Activated CD8-positive, alpha-beta memory T cell treated with anti-CD3 and anti-CD28 coated beads, Interleukin-2, amount 50 U/mL, for 24 hours (primary cell): ENCODE measurements around the gene JMY.
"Not testable (repeated sequence)": the region's sequence is repeated elsewhere in the genome, so short reads cannot be mapped to it uniquely, and the experiment has no call there.

Experiments used
- DNase-seq: peaks from one replicate; pipeline ENCODE4 v3.0.0-alpha.2; 2020; ENCODE audit errors: extremely low read depth

The JMY gene

DNA sequence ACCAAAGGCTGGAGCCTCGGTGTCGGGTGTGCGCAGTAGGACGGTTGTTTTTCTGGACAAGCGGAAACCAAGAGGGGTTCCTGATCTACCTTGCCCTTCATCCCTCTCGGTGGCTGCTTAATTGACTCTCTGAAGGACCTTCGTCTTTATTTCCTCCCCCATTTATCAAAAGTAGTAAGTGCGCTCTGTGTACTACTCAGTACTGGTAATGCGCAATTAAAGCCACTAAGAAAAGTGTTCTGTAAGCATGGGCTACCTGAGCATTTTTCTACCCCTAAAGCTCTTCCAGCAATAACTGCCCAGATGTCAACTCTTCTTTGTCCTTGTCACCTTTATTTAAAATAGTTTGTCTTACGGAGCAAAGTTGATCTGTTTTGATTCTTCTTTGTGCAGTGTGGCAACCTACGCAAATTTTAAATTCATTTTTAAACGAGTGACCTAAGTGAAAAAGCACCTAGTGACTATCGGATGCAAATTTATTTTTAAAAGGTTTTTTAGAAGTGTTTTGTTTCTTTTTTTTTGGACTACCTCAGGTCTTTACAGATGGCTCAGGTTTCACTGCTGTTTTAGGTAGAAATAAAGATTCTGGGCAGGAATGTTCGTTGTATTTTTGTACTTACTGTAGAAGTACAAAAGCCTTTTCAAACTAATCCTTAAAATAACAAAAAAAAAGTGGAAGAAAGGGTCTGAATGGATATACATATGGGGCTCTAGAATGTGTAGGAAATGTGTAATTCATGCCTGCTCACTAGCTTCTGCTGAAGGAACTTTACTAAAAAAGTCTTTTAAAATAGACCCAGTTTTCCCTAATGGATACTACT is 2.0 kb downstream of the JMY start:
- no peak for DNase-seq

DNA sequence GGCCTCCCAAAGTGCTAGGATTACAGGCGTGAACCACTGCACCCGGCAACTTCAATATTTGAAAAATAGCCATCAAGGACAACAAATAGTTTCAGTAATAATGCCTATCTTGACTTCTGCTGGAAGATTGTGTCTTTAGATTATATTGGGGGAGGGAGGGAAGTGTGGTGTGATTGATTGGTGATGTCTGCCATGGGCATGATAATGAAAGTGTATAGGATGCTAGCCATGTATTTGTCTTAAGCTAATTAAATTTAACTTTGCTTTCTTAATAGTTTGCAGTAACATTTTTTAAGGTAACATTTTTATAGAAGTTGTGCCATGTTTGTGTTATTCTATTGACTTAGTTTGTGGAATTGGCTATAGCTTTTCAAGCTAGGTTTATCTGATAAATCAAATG is 4.6 kb downstream of the JMY start:
- DNase-seq = no peak

- no peak for DNase-seq
Observed at GRCh38 chr5:79241535-79241979, 5.6 kb downstream of the JMY start.

- no peak for DNase-seq
Observed at GRCh38 chr5:79242242-79243039, 6.5 kb downstream of the JMY start.

- no peak for DNase-seq
Observed at GRCh38 chr5:79243224-79243623, 7.3 kb downstream of the JMY start.

- not testable (repeated sequence) for DNase-seq
Observed at GRCh38 chr5:79254067-79254466, 18.1 kb downstream of the JMY start.

GRCh38 chr5:79255786-79256557 is 20.0 kb downstream of the JMY start:
- no peak for DNase-seq

- no peak for DNase-seq
Observed at GRCh38 chr5:79256563-79256962, 20.6 kb downstream of the JMY start.

- no peak for DNase-seq
Observed at GRCh38 chr5:79257314-79257713, 21.4 kb downstream of the JMY start.

- no peak for DNase-seq
Observed at GRCh38 chr5:79258801-79259200, 22.9 kb downstream of the JMY start.

- no peak for DNase-seq
Observed at GRCh38 chr5:79259383-79259782, 23.5 kb downstream of the JMY start.

DNA sequence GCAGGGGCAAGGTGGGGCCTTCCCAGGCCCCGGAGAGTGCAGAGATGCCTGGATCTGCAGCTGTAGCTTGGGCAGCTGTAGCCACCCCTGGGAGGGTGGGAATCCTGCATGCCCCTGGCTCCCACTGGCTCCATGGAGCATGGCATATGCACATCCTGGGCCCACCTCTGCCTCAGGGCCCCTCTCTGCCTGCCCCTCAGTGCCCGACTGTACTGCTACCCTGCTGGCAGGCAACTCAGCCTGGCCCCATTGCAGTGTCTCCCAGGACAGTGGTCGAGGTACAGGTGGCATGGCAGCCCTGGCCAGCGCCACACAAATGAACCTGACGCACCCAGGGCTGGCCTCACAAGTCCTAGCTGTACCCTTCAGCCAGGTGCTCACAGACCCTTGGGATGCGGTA is 23.9 kb downstream of the JMY start:
- no peak for DNase-seq

DNA sequence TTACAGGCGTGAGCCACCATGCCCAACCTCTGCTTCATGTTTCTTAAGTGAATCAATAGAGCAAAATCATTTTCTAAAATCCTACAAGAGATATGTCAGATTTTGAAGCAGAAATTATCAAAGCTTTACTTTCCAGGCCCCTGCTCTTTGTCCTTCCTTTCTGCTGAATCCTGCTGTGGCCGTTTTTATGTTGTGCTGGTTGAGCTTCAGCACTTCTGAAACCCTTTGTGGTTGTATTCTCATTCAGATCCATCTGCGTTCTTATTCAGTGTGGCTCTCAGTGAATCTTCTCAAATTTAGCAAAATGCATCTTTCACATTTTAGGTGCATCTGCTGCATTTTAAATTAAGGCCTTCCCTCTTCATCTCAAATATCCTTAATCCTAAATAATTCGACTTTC is 26.0 kb downstream of the JMY start:
- DNase-seq = no peak

- no peak for DNase-seq
Observed at GRCh38 chr5:79263290-79263689, 27.4 kb downstream of the JMY start.

- DNase-seq = no peak
Observed at GRCh38 chr5:79267180-79267579, 31.2 kb downstream of the JMY start.

DNA sequence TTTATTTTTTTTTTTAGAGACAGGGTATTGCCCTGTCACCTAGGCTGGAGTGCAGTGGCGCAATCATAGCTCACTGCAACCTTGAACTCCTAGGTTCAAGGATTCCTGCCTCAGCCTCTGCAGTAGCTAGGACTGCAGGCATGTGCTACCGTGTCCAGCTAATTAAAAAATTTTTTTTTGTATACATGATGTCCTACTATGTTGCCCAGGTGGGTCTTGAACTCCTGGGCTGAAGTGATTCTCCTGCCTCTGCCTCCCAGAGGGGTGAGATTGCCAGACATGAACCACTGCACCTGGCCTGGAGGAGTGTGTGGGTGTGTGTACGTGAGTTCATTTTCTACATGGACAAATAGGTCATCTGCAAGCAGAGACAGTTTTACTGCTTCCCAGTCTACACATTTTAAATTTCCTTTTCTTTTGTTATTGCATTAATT is 33.8 kb downstream of the JMY start:
- no peak for DNase-seq

DNA sequence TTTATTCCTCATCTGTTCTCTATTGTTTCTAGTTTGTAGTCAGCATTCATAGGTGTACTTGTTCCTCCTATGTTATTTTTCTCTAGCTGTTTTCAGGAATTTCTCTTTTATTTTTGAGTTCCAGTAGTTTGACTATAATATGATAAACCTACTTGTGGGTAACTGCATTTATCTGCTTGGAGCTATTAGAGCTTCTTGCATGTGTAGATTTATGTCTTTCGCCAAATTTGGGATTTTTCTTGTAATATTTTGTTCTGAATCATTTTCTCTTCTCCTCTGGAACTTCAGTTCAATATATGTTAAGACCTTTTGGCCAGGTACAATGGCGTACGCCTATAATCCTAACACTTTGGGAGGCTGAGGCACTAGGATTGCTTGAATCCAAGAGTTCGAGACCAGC is 37.4 kb downstream of the JMY start:
- no peak for DNase-seq

GRCh38 chr5:79284846-79285245 is 48.9 kb downstream of the JMY start:
- no peak for DNase-seq

DNA sequence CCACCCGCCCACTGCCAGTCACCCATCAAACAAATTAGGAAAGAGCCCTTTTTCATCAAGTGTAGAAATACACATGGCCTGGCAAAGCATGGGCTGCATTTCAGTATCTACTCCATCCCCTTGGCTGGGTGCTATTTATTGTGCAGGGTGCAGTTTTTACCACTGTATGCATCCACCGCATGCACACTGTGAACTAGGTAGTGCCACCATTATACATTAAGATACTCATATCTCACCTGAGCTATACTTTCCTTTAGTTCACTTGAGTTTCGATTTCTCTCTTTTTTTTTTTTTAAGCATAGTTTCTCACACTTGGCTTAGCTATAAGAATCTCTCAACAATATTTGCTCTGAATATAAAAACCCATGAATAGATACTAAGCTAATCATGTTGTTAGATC is 49.4 kb downstream of the JMY start:
- no peak for DNase-seq

DNA sequence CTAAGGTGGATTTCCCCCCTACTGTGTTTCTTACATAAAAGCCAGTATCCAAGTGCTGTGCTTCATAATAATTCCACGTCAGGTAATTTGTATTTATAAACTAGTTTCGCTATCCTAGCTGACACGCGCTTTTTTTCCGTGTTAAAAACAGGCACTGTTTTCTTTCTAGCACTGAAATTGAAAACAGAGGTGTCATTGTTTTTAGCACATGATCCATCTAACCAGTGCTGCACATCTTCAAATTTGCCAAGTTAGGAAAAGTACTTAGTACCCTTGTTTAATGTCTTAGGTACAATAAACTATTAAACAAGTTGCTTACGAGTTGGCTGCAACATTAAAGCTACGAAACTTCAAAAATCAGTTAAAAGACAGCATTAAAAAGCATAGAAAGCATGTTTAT is 49.9 kb downstream of the JMY start:
- no peak for DNase-seq

DNA sequence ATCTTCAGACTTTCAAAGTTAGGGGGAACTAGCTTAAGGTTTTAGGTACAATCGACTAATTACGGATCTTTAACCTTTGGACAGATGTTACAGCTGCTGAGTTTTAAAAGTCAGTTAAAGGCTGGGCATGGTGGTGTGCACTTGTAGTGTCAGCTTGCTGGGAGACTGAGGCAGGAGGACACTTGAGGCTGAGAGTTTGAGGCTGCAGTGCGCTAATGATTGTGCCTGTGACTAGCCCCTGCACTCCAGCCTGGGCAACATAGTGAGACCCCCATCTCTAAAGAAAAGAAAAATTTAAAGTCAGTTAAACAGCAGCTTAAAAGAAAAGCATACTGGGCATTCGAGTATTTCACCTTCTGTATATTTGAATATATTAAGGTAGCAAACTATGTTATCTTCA is 51.4 kb downstream of the JMY start:
- DNase-seq = no peak

DNA sequence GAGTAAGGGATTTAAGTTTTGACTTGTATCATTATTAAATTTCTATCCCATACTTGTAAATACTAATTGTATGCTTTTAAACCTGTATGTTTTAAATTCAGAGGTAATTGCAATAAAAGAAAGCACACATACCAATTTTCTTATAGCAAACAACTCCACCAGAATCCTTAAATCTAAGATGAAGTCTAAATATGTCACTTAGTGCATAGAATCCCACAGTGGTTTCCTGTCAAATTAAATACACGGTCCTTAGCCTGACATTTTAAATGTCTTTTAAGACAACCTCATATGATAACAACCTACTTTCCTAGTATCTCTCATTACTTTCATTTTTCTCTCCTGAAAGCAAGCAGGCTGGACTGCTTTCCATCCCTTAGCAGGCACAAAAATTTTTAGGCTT is 52.0 kb downstream of the JMY start:
- no peak for DNase-seq
